HG03064 (cell line): ENCODE results near the gene PINK1.
"Not testable (repeated sequence)": the region's sequence is repeated elsewhere in the genome, so short reads cannot be mapped to it uniquely, and the experiment has no call there.

ENCODE experiments used
- ATAC-seq: cut with Tn5 transposase; IDR thresholded peaks from one replicate; pipeline ENCODE4 v1.9.1; 2021; ENCODE audit warnings: low read depth; ENCODE audit not compliant: unreplicated experiment

The PINK1 gene

DNA sequence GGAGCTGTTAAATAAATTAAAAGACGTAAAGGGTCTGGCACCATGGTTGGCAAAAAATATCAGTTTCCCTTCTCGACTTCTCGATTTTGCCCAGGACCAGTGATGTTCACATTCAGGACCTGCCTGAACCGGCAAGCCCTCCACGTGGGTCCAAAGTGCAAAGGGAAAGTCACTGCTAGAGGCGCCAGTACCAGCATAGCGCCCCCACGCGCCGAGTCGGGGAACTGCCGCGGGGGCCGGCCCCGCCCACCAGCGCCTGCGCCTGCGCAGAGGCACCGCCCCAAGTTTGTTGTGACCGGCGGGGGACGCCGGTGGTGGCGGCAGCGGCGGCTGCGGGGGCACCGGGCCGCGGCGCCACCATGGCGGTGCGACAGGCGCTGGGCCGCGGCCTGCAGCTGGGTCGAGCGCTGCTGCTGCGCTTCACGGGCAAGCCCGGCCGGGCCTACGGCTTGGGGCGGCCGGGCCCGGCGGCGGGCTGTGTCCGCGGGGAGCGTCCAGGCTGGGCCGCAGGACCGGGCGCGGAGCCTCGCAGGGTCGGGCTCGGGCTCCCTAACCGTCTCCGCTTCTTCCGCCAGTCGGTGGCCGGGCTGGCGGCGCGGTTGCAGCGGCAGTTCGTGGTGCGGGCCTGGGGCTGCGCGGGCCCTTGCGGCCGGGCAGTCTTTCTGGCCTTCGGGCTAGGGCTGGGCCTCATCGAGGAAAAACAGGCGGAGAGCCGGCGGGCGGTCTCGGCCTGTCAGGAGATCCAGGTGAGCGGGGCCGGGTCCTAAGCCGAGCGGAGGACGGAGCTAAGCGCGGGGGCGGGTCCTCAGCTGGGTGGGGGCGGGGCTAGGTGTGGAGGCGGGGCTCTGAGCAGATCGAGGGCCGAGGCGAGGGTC lies at the start of gene PINK1:
Gene PINK1, plus strand, starts transcription at position 269 of the 875 bp plus-strand sequence. Its CDS starts 91 bp downstream, at position 360.
- peak; percentile 58 for ATAC-seq

DNA sequence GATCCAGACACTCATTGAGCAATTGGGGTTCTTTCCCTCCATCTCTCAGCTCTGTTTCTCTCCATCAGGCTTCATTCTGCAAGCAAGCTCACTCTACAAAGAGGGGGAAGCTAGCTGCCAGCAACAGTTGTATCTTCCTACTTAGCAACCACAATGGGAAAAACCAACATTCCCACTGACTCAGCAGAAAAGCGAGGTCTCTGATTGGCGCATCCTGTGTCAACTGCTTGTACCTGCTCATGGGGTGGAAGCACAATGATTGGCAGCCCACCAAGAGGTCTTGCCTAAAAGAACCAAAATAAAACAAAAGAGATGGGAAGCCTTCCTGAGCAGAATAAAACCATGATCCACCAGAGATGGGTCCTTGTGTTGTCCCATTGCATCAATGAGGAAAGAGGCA lies 48.4 kb upstream of the PINK1 start:
- ATAC-seq, result no peak

DNA sequence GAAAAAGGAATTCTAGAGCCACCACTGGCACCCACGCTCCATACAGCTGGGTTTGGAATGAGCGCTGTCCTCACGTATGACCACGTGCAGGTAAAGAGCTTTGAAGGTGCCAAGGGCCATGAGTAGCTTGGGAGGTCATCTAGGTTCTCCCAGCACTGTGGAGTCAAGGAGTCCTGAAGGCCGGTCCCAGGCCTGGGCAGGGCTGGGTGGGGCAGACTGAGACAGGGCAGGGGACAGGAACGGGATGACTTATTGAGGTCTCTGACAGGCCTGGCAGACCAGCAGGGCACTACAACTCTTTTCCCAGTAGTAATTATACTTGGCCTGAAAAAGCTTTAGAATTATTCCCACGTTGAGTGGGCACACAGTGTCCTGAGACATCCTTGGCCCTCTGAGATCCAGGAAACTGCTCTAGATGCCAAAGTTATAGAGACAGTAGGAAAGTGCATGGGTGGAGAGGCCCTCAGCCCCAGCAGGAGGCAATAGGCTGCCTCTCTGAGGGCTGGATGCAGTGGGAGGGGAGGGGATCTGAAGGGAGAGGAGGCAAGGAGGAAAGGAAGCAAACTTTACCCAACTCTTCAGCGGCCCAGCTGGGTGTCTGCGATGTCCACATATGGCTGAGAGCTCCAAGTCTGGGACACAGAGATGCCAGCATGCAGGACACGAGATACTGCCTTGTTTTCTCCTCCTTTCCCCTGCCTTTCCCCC lies 46.2 kb upstream of the PINK1 start:
- ATAC-seq, result no peak

DNA sequence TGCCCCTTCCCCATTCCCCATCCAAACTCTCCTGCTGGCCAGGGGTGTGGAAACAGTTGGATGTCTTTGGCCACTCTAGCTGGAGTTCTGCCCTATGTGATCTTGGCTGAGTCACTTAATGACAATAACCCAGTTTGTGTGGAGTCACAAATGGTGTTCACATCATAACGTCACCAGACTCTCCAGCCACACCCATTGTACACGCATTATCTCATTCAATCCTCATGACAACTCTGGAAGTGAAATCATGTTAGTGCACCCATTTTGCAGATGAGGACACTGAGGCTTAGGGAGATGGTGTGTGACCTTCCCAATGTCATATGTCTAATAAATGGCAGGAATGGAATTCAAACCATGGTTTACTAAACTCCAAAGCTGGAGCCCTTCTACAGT lies 45.6 kb upstream of the PINK1 start:
- ATAC-seq, result no peak

DNA sequence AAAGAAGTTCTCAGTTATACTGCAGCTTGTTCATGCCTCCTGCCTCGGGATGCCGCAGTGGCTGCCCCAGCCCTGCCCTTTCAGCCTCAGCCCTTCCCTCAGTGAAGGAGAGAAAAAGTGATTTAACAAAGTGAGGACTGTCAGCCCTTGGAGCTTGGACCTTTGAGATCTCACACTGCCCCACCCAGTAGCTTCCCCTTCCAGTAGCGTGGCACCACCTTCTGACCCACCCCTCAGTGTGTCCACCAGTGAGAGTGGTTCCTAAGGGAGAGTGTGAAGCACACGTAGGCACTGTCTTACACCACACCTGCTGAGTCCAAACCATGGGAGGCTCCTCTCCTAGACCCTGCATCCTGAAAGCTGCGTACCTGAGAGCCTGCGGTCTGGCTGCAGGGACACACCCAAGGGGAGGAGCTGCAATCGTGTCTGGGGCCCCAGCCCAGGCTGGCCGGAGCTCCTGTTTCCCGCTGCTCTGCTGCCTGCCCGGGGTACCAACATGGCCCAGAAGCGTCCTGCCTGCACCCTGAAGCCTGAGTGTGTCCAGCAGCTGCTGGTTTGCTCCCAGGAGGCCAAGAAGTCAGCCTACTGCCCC lies 44.5 kb upstream of the PINK1 start, which contains the start of gene CDA:
Gene CDA, plus strand, starts transcription at position 464 of the 592 bp plus-strand sequence. Its CDS starts 33 bp downstream, at position 497.
- no peak for ATAC-seq

DNA sequence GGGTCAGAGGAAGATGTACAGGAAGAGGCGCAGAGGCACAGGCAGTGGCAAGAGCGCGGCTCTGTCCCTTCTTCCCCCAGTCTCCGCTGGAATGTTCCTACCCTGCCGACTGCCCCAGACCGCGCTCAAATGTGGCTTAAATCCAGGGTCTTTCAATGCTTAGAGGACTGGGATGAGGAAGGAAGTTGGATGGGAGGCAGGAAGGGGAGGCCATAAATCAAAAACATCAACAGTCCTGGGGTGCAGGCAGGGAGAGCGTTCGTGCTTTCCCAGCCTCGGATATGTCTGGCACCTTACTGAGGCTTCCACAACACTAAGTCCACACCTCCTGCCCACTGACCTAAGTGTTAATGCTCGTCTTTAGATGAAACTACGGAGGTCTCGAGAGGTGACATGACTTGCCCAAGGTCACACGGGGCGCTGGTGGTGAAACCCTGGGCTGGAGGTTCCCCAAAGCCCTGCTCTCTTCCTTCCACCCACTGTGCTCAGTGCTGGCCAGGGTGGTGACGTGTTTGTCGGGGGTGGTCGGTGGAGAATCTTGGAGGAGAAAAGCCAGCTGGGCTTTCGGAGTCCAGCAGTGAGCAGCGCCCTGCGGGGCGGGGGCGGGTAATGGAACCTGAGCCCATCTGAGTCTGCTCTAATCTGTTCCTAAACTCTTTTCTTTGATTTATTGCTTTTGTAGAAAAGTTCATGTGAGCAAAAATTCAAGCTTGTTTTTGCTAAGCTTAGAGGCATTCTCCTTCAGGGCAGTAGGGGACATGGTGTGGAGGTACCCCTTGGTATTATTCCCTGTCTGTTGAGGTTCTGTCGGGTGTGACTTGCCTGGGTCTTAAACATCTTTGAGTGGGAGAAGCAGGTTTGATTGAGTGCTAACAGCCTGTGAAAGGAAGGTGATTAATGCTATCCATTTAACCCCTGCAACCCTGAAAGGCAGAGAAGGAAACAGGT lies 43.7 kb upstream of the PINK1 start:
- ATAC-seq, result no peak

DNA sequence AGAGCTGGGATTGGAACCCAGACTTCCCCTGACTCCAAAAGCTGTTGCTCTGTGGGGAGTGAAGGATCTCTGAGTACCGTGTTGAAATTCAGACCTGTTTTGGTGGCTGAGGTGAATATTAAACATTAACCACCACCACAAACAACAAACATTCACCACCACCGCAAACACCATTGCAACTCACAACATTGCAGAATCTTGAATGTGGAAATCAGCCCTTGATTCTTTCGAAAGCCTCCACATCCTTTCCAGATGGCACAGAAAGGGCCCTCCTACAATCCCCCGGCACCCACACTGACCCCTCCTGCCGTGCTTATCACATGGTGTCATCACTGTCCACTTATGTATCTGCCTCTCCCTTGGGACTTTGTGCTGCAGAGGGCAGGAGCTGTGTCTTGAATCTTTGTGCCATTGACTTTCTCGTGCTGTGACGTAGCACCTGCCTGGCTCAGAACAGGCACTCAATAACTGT lies 42.9 kb upstream of the PINK1 start:
- no peak for ATAC-seq

DNA sequence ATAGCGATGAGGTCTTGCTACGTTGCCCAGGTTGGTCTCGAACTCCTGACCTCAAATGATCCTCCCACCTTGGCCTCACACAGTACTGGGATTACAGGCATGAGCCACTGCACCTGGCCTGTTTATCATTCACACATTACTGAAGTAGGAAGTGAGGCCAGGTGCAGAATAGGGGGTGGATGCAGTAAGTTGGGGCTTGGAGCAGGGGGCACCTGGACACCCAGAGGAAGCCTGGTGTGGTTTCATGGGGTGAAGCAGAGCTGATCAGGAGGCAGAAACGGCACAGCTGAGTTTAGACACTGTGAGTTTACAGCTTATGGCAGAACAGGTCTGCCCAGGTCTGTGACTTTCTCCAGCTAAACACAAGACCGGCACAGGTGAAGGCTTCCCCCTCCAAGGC lies 39.5 kb upstream of the PINK1 start:
- no peak for ATAC-seq

DNA sequence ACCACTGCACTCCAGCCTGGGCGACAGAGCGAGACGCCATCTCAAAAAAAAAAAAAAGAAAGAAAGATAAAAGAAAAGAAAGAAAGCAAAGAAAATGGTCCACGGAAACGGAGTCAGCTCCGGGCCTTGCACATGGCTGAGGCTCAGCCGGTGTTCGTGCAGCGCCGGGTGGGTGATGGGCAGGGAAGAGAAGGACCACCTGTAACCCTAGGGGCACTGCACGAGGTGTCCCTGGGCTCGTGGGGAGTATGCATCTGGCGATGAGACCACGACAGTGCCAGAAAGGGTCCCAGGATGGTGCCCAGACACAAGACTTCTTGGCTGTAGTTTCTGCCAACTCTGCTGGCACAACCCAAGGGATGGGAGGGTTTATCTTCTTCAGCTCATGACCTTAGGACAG lies 38.5 kb upstream of the PINK1 start:
- no peak for ATAC-seq

DNA sequence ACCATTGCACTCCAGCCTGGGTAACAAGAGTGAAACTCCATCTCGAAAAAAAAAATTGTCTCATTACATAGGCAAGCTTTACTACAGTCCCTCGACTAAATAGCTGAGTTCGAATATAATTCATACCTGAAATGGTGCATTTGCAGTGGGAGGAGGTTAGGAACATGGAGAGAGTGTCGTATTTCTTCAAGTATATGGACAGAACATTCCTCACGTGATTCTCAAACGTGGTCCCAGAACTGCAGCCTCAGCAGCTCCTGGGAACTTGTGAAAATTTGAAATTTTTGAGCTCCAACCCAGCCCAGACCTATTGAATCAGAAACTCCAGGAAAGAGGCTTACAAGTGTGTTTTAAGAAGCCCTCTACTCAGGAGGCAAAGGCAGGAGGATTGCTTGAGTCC lies 37.2 kb upstream of the PINK1 start:
- ATAC-seq, result no peak

DNA sequence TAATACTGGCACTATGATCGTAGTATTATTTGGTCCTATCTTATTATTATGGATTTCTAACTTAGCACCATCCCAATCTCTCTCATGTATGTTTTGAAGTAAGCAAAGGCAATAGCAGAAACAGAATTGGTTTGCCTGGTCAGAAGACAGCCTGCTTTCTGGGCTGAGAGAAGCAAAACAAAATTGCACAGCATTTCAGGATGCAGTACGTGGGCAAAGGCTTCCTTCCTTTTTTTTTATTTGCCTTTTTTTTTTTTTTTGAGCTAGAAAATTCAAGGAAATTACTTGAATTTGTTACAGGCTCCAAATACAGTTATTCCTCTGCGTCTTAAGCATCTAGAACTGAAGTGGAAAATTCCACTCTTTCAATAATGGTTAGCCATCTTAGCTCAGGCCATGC lies 35.6 kb upstream of the PINK1 start:
- ATAC-seq, result no peak

DNA sequence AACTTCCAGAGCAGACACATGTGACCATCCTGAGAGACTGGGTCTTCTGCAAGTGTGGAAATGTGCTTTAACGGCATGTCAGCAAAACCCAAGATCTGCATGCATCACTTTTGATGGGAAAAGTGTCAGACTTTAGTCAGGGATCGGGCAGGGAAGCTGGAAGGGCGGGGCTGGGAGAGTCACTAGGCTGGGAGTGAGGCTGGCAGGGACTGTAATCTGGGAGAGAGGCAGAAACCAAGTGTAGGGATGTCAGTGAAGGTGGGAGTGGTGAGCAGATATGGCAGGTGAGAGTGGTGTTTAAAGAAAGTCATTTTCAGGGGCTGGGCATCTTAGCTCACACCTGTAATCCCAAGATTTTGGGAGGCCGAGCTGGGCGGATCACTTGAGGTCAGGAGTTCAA lies 33.1 kb upstream of the PINK1 start:
- no peak for ATAC-seq

DNA sequence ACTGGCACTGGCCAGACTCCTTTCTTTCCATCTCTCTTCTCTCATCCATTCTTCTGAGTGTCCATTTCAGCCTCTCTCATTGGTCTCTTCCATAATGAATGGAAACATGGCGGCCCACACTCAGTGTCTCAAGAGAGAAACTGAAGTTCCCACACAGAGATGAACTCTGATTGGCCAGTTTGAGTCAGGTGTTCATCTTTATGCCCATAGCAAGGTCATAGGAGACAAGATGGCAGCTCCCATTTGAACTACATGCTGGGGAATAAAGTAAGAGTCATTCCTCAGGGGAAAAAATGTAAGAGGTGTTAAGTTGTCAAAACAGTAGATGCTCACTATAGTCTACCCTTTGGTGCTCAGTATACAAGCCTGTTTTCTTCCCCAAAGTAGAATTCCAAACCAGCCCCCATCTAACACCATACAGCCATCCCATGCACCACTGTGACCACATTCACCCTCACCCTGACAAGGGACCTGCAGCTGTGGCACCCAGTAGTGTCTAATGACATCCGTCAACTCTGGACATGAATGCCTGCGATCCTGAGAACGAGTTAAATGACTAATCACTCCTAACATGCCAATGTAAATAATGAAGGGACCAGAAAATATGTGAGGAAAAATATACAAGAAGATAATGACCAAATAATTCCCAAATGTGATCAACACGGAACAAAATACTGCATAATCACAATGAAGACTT lies 32.0 kb upstream of the PINK1 start:
- no peak for ATAC-seq

DNA sequence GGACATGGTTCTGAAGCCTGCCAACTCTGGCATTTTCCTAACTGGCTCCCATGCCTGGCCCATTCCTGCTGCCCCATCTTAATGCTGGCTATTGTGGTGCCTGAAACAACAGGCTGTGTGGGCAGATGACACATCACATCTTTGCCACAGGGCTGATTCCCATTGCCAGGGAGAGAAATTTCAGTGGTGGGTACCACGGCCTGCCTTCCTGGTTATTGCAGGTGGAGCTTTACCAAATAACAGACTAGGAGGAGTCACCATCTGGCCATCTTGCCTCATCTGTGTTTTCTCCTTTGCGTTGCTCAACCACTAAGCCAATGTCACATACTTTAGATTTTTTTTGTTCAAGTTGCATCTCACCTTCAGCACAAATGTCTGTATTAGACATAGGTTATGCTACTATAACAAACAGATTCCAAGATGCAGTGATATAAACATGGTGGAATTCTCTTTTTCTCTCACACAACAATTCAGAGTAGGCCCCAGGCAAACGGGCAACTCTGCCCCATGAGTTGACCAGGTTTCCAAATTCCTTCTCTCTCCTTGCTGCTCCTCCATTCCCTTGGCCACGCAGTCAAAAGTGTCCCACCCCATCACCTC lies 30.3 kb upstream of the PINK1 start:
- ATAC-seq, result no peak

DNA sequence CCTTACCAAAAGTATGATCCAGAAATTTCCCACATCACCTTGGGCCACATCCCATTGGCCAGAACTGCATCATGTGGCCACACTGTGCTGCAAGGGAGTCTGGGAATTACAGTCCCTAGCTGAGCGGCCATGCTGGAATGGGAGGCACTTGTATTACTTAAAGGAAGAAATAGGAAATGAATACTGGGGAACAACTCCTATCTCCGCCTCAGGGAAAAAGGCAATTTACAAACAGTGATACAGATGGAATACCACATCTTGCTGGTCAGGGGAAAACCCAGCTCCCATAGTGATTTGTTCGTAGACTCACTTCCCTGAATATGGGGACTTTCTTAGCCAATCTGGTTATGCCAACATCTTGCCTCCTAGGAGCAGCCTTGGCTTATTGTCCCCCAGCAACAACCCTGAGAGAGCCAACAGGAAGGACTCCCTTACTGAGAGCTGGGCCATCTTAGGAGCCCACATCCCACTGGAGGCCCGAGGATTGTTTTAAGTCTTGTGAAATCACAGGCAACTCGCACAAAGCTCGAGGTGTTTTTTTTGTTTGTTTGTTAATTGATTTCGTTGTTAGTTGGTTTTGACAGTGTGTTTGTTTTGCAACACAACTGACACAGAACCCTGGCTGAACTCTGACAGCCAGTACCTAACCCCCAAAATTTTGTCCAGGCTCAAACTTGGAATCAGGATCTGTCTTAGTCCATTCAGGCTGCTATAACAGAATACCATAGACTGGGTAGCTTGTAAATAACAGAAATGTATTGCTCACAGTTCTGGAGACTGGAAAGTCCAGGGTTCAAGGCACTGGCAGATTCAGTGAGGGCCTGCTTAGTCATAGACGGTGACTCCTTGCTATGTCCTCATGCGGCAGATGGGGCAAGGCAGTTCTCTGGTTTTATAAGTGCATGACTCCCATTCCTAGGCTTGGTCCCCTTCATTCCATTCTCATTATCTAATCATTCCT lies 29.5 kb upstream of the PINK1 start:
- ATAC-seq, result no peak

DNA sequence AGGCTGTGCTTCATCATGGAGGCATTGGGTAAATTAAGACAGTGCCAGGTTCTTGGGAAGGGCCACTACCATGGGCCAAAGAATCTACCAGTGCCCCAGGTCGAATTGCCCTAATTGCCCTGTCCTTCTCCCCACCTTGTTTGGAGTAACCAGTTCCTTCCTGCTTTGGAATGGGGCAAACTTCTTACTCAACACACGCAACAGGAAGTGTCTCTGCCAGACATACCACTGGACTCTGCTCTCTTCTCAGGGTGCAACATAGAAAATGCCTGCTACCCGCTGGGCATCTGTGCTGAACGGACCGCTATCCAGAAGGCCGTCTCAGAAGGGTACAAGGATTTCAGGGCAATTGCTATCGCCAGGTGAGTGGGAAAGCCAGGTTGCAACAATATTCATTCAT lies 28.6 kb upstream of the PINK1 start:
- ATAC-seq, result no peak

DNA sequence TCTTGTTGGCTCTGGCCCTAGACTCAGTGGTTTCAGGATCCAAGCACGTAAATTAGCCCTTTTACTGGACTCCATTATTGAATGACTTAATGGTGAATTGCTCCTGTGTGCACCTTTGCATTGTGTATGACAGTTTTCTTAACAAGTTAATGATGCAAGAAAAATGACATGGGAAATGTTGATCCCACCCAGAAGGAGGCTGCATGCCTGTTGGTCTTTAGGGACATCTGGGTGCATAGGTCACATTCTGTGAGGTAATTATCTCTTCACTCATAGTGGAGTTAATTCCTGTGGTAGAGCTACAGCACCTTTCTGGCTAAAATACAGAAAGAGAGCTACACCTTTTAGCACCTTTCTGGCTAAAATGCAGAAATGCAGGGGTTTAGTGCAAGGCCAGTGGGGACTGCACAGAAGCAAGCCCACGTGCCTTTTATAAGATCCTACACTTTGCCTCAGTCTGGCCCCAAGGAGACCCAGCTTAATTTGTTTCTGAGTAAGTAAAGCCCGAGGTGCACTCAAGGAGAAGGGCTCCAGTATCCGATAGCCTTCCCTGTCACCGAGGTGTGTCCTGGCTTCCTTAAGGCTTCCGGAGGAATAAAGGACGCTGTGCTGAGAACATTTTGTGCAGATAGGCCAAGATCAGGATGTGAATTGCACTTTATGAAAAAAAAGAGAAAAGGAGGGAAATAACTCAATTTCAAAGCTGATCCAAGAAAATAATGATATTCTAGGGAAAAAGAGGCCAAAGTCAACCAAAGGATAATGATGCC lies 26.3 kb upstream of the PINK1 start:
- ATAC-seq, result not testable (repeated sequence)
